Measurements from ENCODE around the gene KLHL24. TPM values are rescaled to one million over a fixed set of nuclear protein-coding genes. Genes with fewer than 3 reads are reported as not detected.
"Not testable (repeated sequence)": the region's sequence is repeated elsewhere in the genome, so short reads cannot be mapped to it uniquely, and the experiment has no call there.

The KLHL24 gene
- total RNA-seq, 3 donors from 2014 or later, result 5.6 to 7.6 (median 6.6) TPM

GRCh38 chr3:183620252-183620628 is 15.2 kb upstream of the KLHL24 start:
- no peak overlapping the region for H3K4me3 Mint-ChIP-seq
- peaks cover 7% of the 10 kb centered on the region for H3K9me3 Mint-ChIP-seq
- ATAC-seq (no peak), DNase-seq (no peak)
- no peaks in the 10 kb centered on the region for H3K27me3 Mint-ChIP-seq (ENCODE audit: low read depth)
- no peaks in the 10 kb centered on the region for H3K4me1 Mint-ChIP-seq (ENCODE audit: low read depth)
- no peaks in the 10 kb centered on the region for H3K36me3 Mint-ChIP-seq (ENCODE audit: insufficient read depth)

- not testable (repeated sequence) for H3K4me3 Mint-ChIP-seq; DNase-seq; H3K4me1 Mint-ChIP-seq (ENCODE audit: low read depth); H3K9me3 Mint-ChIP-seq; H3K36me3 Mint-ChIP-seq (ENCODE audit: insufficient read depth); ATAC-seq; H3K27me3 Mint-ChIP-seq (ENCODE audit: low read depth)
These were observed 12.9 kb upstream of the KLHL24 start for GRCh38 chr3:183622473-183622872.

GRCh38 chr3:183626877-183627594 is 8.4 kb upstream of the KLHL24 start:
- Mint-ChIP-seq H3K36me3 (ENCODE audit: insufficient read depth) (no peaks in the 10 kb centered on the region), H3K4me3 (no peak overlapping the region), H3K27me3 (ENCODE audit: low read depth) (no peaks in the 10 kb centered on the region), H3K4me1 (ENCODE audit: low read depth) (no peaks in the 10 kb centered on the region), H3K9me3 (no peaks in the 10 kb centered on the region)
- ATAC-seq, result no peak
- no peak for DNase-seq

- DNase-seq, result no peak
- no peaks in the 10 kb centered on the region for H3K27me3 Mint-ChIP-seq (ENCODE audit: low read depth)
- H3K36me3 Mint-ChIP-seq (ENCODE audit: insufficient read depth), result no peaks in the 10 kb centered on the region
- peaks cover 2% of the 10 kb centered on the region for H3K4me1 Mint-ChIP-seq (ENCODE audit: low read depth)
- H3K4me3 Mint-ChIP-seq, result no peak overlapping the region
- H3K9me3 Mint-ChIP-seq, result no peaks in the 10 kb centered on the region
- ATAC-seq, result no peak
These were observed 5.7 kb upstream of the KLHL24 start for GRCh38 chr3:183629546-183630301.

- Mint-ChIP-seq H3K9me3 (no peaks in the 10 kb centered on the region), H3K4me3 (no peak overlapping the region), H3K36me3 (ENCODE audit: insufficient read depth) (no peaks in the 10 kb centered on the region), H3K27me3 (ENCODE audit: low read depth) (no peaks in the 10 kb centered on the region), H3K4me1 (ENCODE audit: low read depth) (peaks cover 8% of the 10 kb centered on the region)
- ATAC-seq (no peak), DNase-seq (no peak)
These were observed 3.7 kb upstream of the KLHL24 start for GRCh38 chr3:183631715-183632114.

- H3K4me3 Mint-ChIP-seq; DNase-seq; H3K36me3 Mint-ChIP-seq (ENCODE audit: insufficient read depth); H3K9me3 Mint-ChIP-seq; H3K27me3 Mint-ChIP-seq (ENCODE audit: low read depth); ATAC-seq: not testable (repeated sequence)
- H3K4me1 Mint-ChIP-seq (ENCODE audit: low read depth), result peaks cover 18% of the 10 kb centered on the region
These were observed 2.7 kb upstream of the KLHL24 start for GRCh38 chr3:183632725-183633124.

- Mint-ChIP-seq H3K4me3 (peak overlapping the region; percentile 90), H3K36me3 (ENCODE audit: insufficient read depth) (no peaks in the 10 kb centered on the region), H3K27me3 (ENCODE audit: low read depth) (no peaks in the 10 kb centered on the region), H3K9me3 (no peaks in the 10 kb centered on the region), H3K4me1 (ENCODE audit: low read depth) (peaks cover 27% of the 10 kb centered on the region)
- DNase-seq (no peak), ATAC-seq (no peak)
These were observed 716 bp upstream of the KLHL24 start for GRCh38 chr3:183634707-183635106.

GRCh38 chr3:183635107-183635430 is 354 bp upstream of the KLHL24 start:
- H3K4me1 Mint-ChIP-seq (ENCODE audit: low read depth), result peaks cover 30% of the 10 kb centered on the region
- H3K27me3 Mint-ChIP-seq (ENCODE audit: low read depth), result no peaks in the 10 kb centered on the region
- ATAC-seq, result no peak
- H3K4me3 Mint-ChIP-seq, result peak overlapping the region; percentile 90
- peaks cover 1% of the 10 kb centered on the region for H3K36me3 Mint-ChIP-seq (ENCODE audit: insufficient read depth)
- H3K9me3 Mint-ChIP-seq, result no peaks in the 10 kb centered on the region
- DNase-seq, result no peak

- Mint-ChIP-seq H3K4me3 (peak overlapping the region; percentile 90), H3K9me3 (no peaks in the 10 kb centered on the region), H3K36me3 (ENCODE audit: insufficient read depth) (peaks cover 2% of the 10 kb centered on the region), H3K27me3 (ENCODE audit: low read depth) (no peaks in the 10 kb centered on the region), H3K4me1 (ENCODE audit: low read depth) (peaks cover 34% of the 10 kb centered on the region)
- ATAC-seq, result peak; percentile 84
- peak; percentile 82 for DNase-seq
These were observed 1.0 kb downstream of the KLHL24 start for GRCh38 chr3:183636221-183637105.

- peak overlapping the region; percentile 90 for H3K4me3 Mint-ChIP-seq
- no peaks in the 10 kb centered on the region for H3K9me3 Mint-ChIP-seq
- DNase-seq (no peak), ATAC-seq (no peak)
- H3K27me3 Mint-ChIP-seq (ENCODE audit: low read depth), result no peaks in the 10 kb centered on the region
- H3K36me3 Mint-ChIP-seq (ENCODE audit: insufficient read depth), result peaks cover 2% of the 10 kb centered on the region
- H3K4me1 Mint-ChIP-seq (ENCODE audit: low read depth), result peaks cover 40% of the 10 kb centered on the region
These were observed 1.7 kb downstream of the KLHL24 start for GRCh38 chr3:183637106-183637486.

GRCh38 chr3:183637633-183638032 is 2.2 kb downstream of the KLHL24 start:
- ATAC-seq; H3K9me3 Mint-ChIP-seq; H3K27me3 Mint-ChIP-seq (ENCODE audit: low read depth); DNase-seq; H3K36me3 Mint-ChIP-seq (ENCODE audit: insufficient read depth): not testable (repeated sequence)
- H3K4me3 Mint-ChIP-seq, result peak overlapping the region; percentile 90
- peaks cover 41% of the 10 kb centered on the region for H3K4me1 Mint-ChIP-seq (ENCODE audit: low read depth)

GRCh38 chr3:183638101-183638852 is 2.9 kb downstream of the KLHL24 start:
- peaks cover 41% of the 10 kb centered on the region for H3K4me1 Mint-ChIP-seq (ENCODE audit: low read depth)
- DNase-seq (no peak), ATAC-seq (no peak)

GRCh38 chr3:183640635-183641034 is 5.2 kb downstream of the KLHL24 start:
- not testable (repeated sequence) for H3K4me3 Mint-ChIP-seq; H3K27me3 Mint-ChIP-seq (ENCODE audit: low read depth); ATAC-seq; H3K9me3 Mint-ChIP-seq; DNase-seq
- peaks cover 32% of the 10 kb centered on the region for H3K4me1 Mint-ChIP-seq (ENCODE audit: low read depth)
- peaks cover 12% of the 10 kb centered on the region for H3K36me3 Mint-ChIP-seq (ENCODE audit: insufficient read depth)

More at GRCh38 chr3:183638101-183638852, 2.9 kb downstream of the KLHL24 start:
- Mint-ChIP-seq H3K27me3 (ENCODE audit: low read depth) (no peaks in the 10 kb centered on the region), H3K4me3 (peak overlapping the region; percentile 90), H3K9me3 (no peaks in the 10 kb centered on the region), H3K36me3 (ENCODE audit: insufficient read depth) (peaks cover 2% of the 10 kb centered on the region)

- Mint-ChIP-seq H3K36me3 (ENCODE audit: insufficient read depth) (peaks cover 17% of the 10 kb centered on the region), H3K4me1 (ENCODE audit: low read depth) (peaks cover 31% of the 10 kb centered on the region), H3K9me3 (no peaks in the 10 kb centered on the region), H3K4me3 (no peak overlapping the region), H3K27me3 (ENCODE audit: low read depth) (no peaks in the 10 kb centered on the region)
- no peak for ATAC-seq
- no peak for DNase-seq
These were observed 6.5 kb downstream of the KLHL24 start for GRCh38 chr3:183641882-183642281.
